H9 (cell line): Measurements from ENCODE around the gene WSB1. TPM values are rescaled to one million over a fixed set of nuclear protein-coding genes. Genes with fewer than 3 reads are reported as not detected.

Experiments
- DNase-seq: peaks from one replicate; pipeline ENCODE4 v3.0.0-alpha.2; 2017
- H2AFZ ChIP-seq: one replicate; pipeline ENCODE4 v1.6.1; 2013; ENCODE audit warnings: mild to moderate bottlenecking, low read length, control low read depth, moderate library complexity
- H2AK5ac ChIP-seq: 2 replicates; pipeline ENCODE4 v1.6.1; 2013; ENCODE audit warnings: low read length, control low read depth, mixed read lengths; ENCODE audit not compliant: insufficient read length
- H2BK120ac ChIP-seq: one replicate; pipeline ENCODE4 v1.6.1; 2013; ENCODE audit warnings: low read depth, mild to moderate bottlenecking, low read length, control low read depth, inconsistent platforms; ENCODE audit not compliant: poor library complexity, severe bottlenecking
- H2BK12ac ChIP-seq: 2 replicates; pipeline ENCODE4 v1.6.1; 2013; ENCODE audit warnings: low read length, control low read depth, mixed read lengths, low read depth; ENCODE audit not compliant: insufficient read length
- H2BK15ac ChIP-seq: 2 replicates; pipeline ENCODE4 v1.6.1; 2013; ENCODE audit warnings: low read depth, low read length, control low read depth
- H2BK20ac ChIP-seq: one replicate; pipeline ENCODE4 v1.6.1; 2013; ENCODE audit warnings: low read depth, mild to moderate bottlenecking, low read length, control low read depth, inconsistent platforms; ENCODE audit not compliant: poor library complexity, severe bottlenecking
- H2BK5ac ChIP-seq: 2 replicates; pipeline ENCODE4 v1.6.1; 2013; ENCODE audit warnings: low read length, control low read depth, mixed read lengths; ENCODE audit not compliant: insufficient read length
- H3K14ac ChIP-seq: 2 replicates; pipeline ENCODE4 v1.6.1; 2013; ENCODE audit warnings: low read length, control low read depth; ENCODE audit not compliant: insufficient read depth
- H3K18ac ChIP-seq: 2 replicates; pipeline ENCODE4 v1.6.1; 2013; ENCODE audit warnings: low read depth, mild to moderate bottlenecking, mixed read lengths, low read length, control low read depth; ENCODE audit not compliant: insufficient read length
- H3K23ac ChIP-seq: 2 replicates; pipeline ENCODE4 v1.6.1; 2013; ENCODE audit warnings: low read length, control low read depth, mixed read lengths, low read depth; ENCODE audit not compliant: insufficient read length
- H3K23me2 ChIP-seq: 2 replicates; pipeline ENCODE4 v1.6.1; 2013; ENCODE audit warnings: low read depth, mild to moderate bottlenecking, mixed read lengths, low read length, control low read depth; ENCODE audit not compliant: insufficient read length, poor library complexity, severe bottlenecking
- H3K27ac ChIP-seq: 2 replicates; pipeline ENCODE4 v1.5.1; 2013; ENCODE audit warnings: low read length, control low read depth, mixed read lengths, low read depth; ENCODE audit not compliant: insufficient read length
- H3K27me3 ChIP-seq: 2 replicates; pipeline ENCODE4 v1.6.1; 2013; ENCODE audit warnings: low read length, control low read depth, inconsistent platforms; ENCODE audit not compliant: insufficient read depth
- H3K4ac ChIP-seq: 2 replicates; pipeline ENCODE4 v1.6.1; 2013; ENCODE audit warnings: low read depth, mild to moderate bottlenecking, control low read depth, inconsistent platforms, low read length, moderate library complexity
- H3K4me1 ChIP-seq: 2 replicates; pipeline ENCODE4 v1.6.1; 2013; ENCODE audit warnings: low read length, control low read depth, inconsistent platforms; ENCODE audit not compliant: insufficient read depth
- H3K4me2 ChIP-seq: 2 replicates; pipeline ENCODE4 v1.6.1; 2013; ENCODE audit warnings: low read length, control low read depth, mixed read lengths; ENCODE audit not compliant: insufficient read length, insufficient read depth
- H3K56ac ChIP-seq: 2 replicates; pipeline ENCODE4 v1.6.1; 2013; ENCODE audit warnings: low read depth, mild to moderate bottlenecking, mixed read lengths, low read length, control low read depth; ENCODE audit not compliant: insufficient read length
- H3K79me1 ChIP-seq: 2 replicates; pipeline ENCODE4 v1.6.1; 2013; ENCODE audit warnings: low read depth, mild to moderate bottlenecking, moderate library complexity, low read length, control low read depth, inconsistent platforms; ENCODE audit not compliant: insufficient read depth, poor library complexity, severe bottlenecking
- H3K79me2 ChIP-seq: 2 replicates; pipeline ENCODE4 v1.6.1; 2013; ENCODE audit warnings: low read length, control low read depth, inconsistent platforms; ENCODE audit not compliant: insufficient read depth
- H3K9ac ChIP-seq: 2 replicates; pipeline ENCODE4 v1.6.1; 2013; ENCODE audit warnings: low read length, control low read depth, mixed read lengths; ENCODE audit not compliant: insufficient read length; ENCODE audit errors: extremely low read depth
- H3K9me3 ChIP-seq: one replicate; pipeline ENCODE4 v1.6.1; 2013; ENCODE audit warnings: low read depth, low read length, inconsistent platforms; ENCODE audit not compliant: control insufficient read depth
- H3T11ph ChIP-seq: one replicate; pipeline ENCODE4 v1.6.1; 2013; ENCODE audit warnings: mild to moderate bottlenecking, low read length, control low read depth, inconsistent platforms
- H4K20me1 ChIP-seq: one replicate; pipeline ENCODE4 v1.6.1; 2013; ENCODE audit not compliant: control insufficient read depth, insufficient read length, insufficient read depth
- H4K5ac ChIP-seq: 2 replicates; pipeline ENCODE4 v1.6.1; 2013; ENCODE audit warnings: low read depth, mild to moderate bottlenecking, mixed read lengths, low read length, control low read depth; ENCODE audit not compliant: insufficient read length
- H4K8ac ChIP-seq: replicated peaks from 2 replicates; pipeline ENCODE4 v1.6.1; 2013; ENCODE audit warnings: low read length, control low read depth, mixed read lengths, low read depth; ENCODE audit not compliant: insufficient read length
- H4K91ac ChIP-seq: 2 replicates; pipeline ENCODE4 v1.6.1; 2013; ENCODE audit warnings: low read depth, mild to moderate bottlenecking, moderate library complexity, mixed read lengths, low read length, control low read depth; ENCODE audit not compliant: insufficient read length
- H3K27ac Mint-ChIP-seq, 3 experiments: 2 replicates in 2 of 3; 3 replicates in 1 of 3; pipeline ENCODE4 v1.8.0; 2020 to 2021; ENCODE audit warnings: mixed read lengths in 3 of 3, mild to moderate bottlenecking in 1 of 3, moderate library complexity in 1 of 3
- H3K27me3 Mint-ChIP-seq: 2 replicates; pipeline ENCODE4 v1.8.0; 2021; ENCODE audit warnings: low read depth, mild to moderate bottlenecking, moderate library complexity, mixed read lengths
- H3K36me3 Mint-ChIP-seq, 3 experiments: 2 replicates in 2 of 3; 3 replicates in 1 of 3; pipeline ENCODE4 v1.8.0; 2020 to 2021; ENCODE audit warnings: low read depth in 3 of 3, mixed read lengths in 3 of 3; ENCODE audit not compliant: insufficient read depth in 1 of 3
- H3K4me1 Mint-ChIP-seq, 2 experiments: 2 replicates each; pipeline ENCODE4 v1.8.0; 2020; ENCODE audit warnings: mixed read lengths in 2 of 2
- H3K4me3 Mint-ChIP-seq, 2 experiments: 2 replicates in 1 of 2; 3 replicates in 1 of 2; pipeline ENCODE4 v1.8.0; 2020 to 2021; ENCODE audit warnings: mild to moderate bottlenecking in 2 of 2, mixed read lengths in 2 of 2, moderate library complexity in 1 of 2
- H3K9me3 Mint-ChIP-seq, 2 experiments: 2 replicates in 1 of 2; 3 replicates in 1 of 2; pipeline ENCODE4 v1.8.0; 2020; ENCODE audit warnings: mild to moderate bottlenecking in 2 of 2, mixed read lengths in 2 of 2, moderate library complexity in 1 of 2
- WGBS: extraction: QIAGEN DNeasy Blood & Tissue Kit; methylation state at CpG from one replicate; pipeline ENCODE4 v1.1.7; 2013; ENCODE audit warnings: missing lambda C conversion rate, low lambda C conversion rate, mixed read lengths; ENCODE audit not compliant: insufficient read length; ENCODE audit errors: extremely low coverage; 5-methylcytosine and 5-hydroxymethylcytosine counted together
- total RNA-seq: library from RNA; stranded (reverse); gene quantifications from 2 replicates; pipeline ENCODE4 v1.2.1, GENCODE V29; 2021
- TF ChIP-seq, protein P1 (sequence below): fragments of 200-600 bp; sonication (generic); conservative IDR thresholded peaks from 3 replicates; pipeline ENCODE4 v1.8.0; 2021; ENCODE audit warnings: antibody characterized with exemption, mild to moderate bottlenecking

The WSB1 gene
- total RNA-seq, 1 experiment from 2014 or later: 187 TPM

DNA sequence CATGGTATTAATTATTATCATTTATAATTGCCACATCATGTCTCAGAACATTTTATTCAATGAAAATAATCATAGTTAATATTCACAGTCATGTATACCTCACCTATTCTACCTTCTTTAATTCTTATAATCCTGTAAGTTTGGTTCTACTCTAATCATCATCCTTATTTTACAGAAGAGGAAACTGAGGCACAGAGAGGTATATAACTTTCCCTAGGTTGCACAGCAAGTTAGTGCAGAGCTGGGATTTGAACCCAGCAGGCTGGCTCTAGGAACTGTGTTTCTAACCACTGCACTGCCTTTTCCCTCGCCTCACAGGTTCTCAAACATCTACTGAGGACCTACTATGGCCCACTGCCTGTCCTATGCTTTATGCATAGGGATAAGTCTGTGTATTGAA is 32.7 kb downstream of the WSB1 start:
- Mint-ChIP-seq H3K36me3 (no peaks in the 10 kb centered on the region), H3K4me3 (no peak overlapping the region), H3K27ac (no peak overlapping the region), H3K27me3 (no peaks in the 10 kb centered on the region; the same call in 1 of the 2 replicates), H3K4me1 (peaks cover 19 to 26% of the 10 kb centered on the region in 2 experiments), H3K9me3 (no peaks in the 10 kb centered on the region)
- TF ChIP-seq, protein P1, sequence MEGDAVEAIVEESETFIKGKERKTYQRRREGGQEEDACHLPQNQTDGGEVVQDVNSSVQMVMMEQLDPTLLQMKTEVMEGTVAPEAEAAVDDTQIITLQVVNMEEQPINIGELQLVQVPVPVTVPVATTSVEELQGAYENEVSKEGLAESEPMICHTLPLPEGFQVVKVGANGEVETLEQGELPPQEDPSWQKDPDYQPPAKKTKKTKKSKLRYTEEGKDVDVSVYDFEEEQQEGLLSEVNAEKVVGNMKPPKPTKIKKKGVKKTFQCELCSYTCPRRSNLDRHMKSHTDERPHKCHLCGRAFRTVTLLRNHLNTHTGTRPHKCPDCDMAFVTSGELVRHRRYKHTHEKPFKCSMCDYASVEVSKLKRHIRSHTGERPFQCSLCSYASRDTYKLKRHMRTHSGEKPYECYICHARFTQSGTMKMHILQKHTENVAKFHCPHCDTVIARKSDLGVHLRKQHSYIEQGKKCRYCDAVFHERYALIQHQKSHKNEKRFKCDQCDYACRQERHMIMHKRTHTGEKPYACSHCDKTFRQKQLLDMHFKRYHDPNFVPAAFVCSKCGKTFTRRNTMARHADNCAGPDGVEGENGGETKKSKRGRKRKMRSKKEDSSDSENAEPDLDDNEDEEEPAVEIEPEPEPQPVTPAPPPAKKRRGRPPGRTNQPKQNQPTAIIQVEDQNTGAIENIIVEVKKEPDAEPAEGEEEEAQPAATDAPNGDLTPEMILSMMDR: no peak
- Histone ChIP-seq H3K56ac (no peak overlapping the region), H2BK20ac (no peak overlapping the region), H2BK120ac (no peak overlapping the region), H3K14ac (no peak overlapping the region), H4K5ac (no peak overlapping the region), H3K18ac (no peak overlapping the region), H2BK15ac (no peak overlapping the region), H4K91ac (no peak overlapping the region), H4K20me1 (no peaks in the 10 kb centered on the region), H3K79me1 (no peaks in the 10 kb centered on the region), H4K8ac (no peak overlapping the region), H2AFZ (no peak overlapping the region), H3K23me2 (no peaks in the 10 kb centered on the region), H3K27me3 (no peaks in the 10 kb centered on the region), H3K9ac (no peak overlapping the region), H3T11ph (no peak overlapping the region), H2BK5ac (no peak overlapping the region), H3K23ac (no peak overlapping the region), H3K4me2 (no peak overlapping the region), H3K4ac (no peak overlapping the region), H3K9me3 (no peaks in the 10 kb centered on the region), H2BK12ac (no peak overlapping the region), H2AK5ac (no peak overlapping the region), H3K79me2 (no peaks in the 10 kb centered on the region), H3K4me1 (no peaks in the 10 kb centered on the region; the same call in 1 of the 2 replicates), H3K27ac (no peak overlapping the region)
- no CpG with 5 or more reads among the region's 1 CpG for WGBS
- DNase-seq: no peak
